Breast epithelium (tissue), 3 donors: ENCODE data around the gene URB1.

Experiments used
- POLR2A ChIP-seq: fragments of 450-650 bp; IDR thresholded peaks from one replicate; pipeline ENCODE4 v1.6.1; 2016; ENCODE audit warnings: antibody characterized with exemption, mild to moderate bottlenecking, moderate library complexity
- TF ChIP-seq, protein P1 (sequence below), 3 donors: fragments of 450-650 bp; IDR thresholded peaks; one replicate each; pipeline ENCODE4 v1.5.1; 2016 to 2017; ENCODE audit warnings: antibody characterized with exemption in 3 of 3, mild to moderate bottlenecking in 3 of 3, moderate library complexity in 3 of 3

DNA sequence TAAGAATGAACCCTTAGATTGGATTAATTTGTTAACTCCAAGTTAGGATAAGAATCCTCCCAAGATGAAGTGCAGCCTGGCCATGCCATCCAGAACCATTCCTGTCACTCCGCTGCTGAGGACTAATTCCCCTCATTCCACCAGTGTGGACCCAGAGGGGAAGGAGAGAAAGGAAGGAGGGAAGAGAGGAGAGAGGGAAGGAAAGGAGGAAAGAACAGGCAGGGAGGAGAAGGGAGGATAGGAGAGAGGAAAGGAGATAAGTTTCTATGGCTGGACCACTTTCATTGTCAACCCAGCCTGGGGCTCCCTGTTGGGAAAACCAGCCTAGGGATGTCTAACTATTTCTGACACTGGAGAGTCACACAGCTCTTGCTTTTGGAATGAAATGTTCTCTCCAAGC is 89.4 kb downstream of the URB1 start:
- TF ChIP-seq, protein P1, sequence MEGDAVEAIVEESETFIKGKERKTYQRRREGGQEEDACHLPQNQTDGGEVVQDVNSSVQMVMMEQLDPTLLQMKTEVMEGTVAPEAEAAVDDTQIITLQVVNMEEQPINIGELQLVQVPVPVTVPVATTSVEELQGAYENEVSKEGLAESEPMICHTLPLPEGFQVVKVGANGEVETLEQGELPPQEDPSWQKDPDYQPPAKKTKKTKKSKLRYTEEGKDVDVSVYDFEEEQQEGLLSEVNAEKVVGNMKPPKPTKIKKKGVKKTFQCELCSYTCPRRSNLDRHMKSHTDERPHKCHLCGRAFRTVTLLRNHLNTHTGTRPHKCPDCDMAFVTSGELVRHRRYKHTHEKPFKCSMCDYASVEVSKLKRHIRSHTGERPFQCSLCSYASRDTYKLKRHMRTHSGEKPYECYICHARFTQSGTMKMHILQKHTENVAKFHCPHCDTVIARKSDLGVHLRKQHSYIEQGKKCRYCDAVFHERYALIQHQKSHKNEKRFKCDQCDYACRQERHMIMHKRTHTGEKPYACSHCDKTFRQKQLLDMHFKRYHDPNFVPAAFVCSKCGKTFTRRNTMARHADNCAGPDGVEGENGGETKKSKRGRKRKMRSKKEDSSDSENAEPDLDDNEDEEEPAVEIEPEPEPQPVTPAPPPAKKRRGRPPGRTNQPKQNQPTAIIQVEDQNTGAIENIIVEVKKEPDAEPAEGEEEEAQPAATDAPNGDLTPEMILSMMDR (IDR thresholded peaks at IDR 0.05) = no peak
- TF ChIP-seq POLR2A = no peak
